Bronchial epithelial cell (primary cell): ENCODE measurements around the gene CCDC9B. TPM values are rescaled to one million over a fixed set of nuclear protein-coding genes. Genes with fewer than 3 reads are reported as not detected.

Experiments used
- DNase-seq: peaks from one replicate; pipeline ENCODE4 v3.0.0-alpha.2; 2010; ENCODE audit warnings: low read depth
- FAIRE-seq: peaks from 2 replicates; lab custom pipeline; 2011; peaks lifted over from hg19 to GRCh38; lab: Jason Lieb, UNC
- H3K27me3 ChIP-seq: 2 replicates; pipeline ENCODE4 v1.5.1; 2011; ENCODE audit warnings: low read length; ENCODE audit not compliant: control insufficient read depth, insufficient read depth
- H3K36me3 ChIP-seq: 2 replicates; pipeline ENCODE4 v1.5.1; 2011; ENCODE audit warnings: low read length; ENCODE audit not compliant: control insufficient read depth, insufficient read depth
- H3K4me3 ChIP-seq: 2 replicates; pipeline ENCODE4 v1.5.1; 2011; ENCODE audit warnings: mild to moderate bottlenecking, low read depth, low read length, control low read depth
- total RNA-seq: library from RNA; depleted of rRNA; stranded (reverse); fragments of >200 nt; gene quantifications from 2 replicates; pipeline ENCODE4 v1.2.1, GENCODE V29; 2014
- TF ChIP-seq, protein P1 (sequence below): IDR thresholded peaks from 2 replicates; pipeline ENCODE4 v1.5.1; 2011; ENCODE audit warnings: mild to moderate bottlenecking, moderate library complexity, low read length, control low read depth, inconsistent platforms; ENCODE audit not compliant: insufficient read depth, severe bottlenecking

CCDC9B gene
- total RNA-seq, 1 donor from 2014 or later, result 12.1 TPM

DNA sequence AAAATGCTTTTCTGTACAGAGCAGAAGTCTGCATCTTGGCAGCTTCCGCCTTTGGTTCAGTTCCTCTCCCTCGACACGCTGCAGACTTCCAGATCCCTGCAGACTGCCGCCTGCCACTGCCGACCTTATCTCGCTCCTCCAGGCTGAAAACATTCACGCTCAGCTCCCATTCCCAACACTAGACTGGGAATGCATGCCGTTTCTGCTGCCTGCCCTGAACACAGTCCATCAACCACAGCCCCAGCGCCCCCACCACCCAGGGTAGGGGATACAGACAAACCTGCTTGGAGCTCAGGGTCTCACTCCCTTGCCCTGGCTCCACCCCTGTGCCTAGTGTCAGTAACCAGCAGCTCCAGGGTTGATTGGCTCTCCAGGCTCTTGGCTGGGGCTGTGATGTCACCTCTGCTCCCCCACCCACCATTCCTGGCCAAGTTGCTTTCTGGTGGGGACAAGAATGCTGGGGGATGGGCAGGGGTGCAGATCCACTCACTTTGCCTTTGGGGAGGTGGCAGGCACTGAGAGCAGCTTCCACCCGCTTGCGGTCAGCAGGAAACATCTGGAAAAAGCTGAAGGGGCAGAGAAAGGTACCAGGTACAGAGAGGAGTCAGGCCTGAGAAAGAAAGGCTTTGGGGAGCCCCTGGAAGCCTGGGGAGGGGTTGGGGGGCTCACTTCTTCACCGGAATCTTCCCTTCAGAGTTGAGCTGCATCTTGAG, 39.1 kb downstream of the CCDC9B start:
- no peak for FAIRE-seq
- Histone ChIP-seq H3K36me3 (no peaks in the 10 kb centered on the region), H3K4me3 (no peak overlapping the region), H3K27me3 (peaks cover 2% of the 10 kb centered on the region)
- TF ChIP-seq, protein P1, sequence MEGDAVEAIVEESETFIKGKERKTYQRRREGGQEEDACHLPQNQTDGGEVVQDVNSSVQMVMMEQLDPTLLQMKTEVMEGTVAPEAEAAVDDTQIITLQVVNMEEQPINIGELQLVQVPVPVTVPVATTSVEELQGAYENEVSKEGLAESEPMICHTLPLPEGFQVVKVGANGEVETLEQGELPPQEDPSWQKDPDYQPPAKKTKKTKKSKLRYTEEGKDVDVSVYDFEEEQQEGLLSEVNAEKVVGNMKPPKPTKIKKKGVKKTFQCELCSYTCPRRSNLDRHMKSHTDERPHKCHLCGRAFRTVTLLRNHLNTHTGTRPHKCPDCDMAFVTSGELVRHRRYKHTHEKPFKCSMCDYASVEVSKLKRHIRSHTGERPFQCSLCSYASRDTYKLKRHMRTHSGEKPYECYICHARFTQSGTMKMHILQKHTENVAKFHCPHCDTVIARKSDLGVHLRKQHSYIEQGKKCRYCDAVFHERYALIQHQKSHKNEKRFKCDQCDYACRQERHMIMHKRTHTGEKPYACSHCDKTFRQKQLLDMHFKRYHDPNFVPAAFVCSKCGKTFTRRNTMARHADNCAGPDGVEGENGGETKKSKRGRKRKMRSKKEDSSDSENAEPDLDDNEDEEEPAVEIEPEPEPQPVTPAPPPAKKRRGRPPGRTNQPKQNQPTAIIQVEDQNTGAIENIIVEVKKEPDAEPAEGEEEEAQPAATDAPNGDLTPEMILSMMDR, result no peak
- DNase-seq, result no peak

DNA sequence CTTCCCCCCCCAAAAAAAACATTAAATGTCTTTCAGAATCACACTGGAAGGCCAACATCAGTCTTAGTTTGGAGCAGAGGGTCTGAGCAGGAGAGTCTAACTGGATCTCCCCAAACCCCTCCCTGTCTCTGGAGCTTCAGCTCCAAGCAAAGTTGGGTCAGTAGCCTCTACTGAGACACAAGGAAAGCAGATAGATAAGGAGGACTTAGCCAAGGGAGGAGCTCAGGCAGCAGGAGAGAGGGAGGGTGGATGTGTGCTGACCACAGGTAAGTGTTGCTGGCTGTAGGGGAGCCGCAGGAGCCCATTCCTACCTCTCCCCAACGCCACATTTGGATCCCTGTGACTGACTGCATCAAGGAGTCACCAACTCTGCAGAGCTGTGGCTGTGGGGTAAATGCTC, 40.0 kb downstream of the CCDC9B start:
- FAIRE-seq, result no peak
- Histone ChIP-seq H3K27me3 (peaks cover 4% of the 10 kb centered on the region), H3K4me3 (no peak overlapping the region), H3K36me3 (no peaks in the 10 kb centered on the region)
- TF ChIP-seq, protein P1, result no peak
- no peak for DNase-seq

DNA sequence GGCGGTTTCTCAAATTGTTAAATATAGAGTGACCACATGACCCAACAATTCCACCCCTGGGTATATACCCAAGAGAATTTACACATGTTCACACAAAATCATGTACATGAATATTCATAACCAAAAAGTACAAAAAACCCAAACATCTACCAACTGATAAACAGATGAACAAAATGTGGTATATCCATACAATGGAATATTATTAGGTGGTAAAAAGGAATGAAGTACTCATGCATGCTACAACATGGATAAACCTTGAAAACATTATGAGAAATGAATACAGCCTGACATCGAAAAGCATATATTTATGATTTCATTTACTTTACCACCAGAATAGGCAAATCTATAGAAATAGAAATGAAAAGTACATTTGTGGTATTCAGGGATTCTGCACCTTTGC, 40.4 kb downstream of the CCDC9B start:
- H3K36me3 ChIP-seq, result no peaks in the 10 kb centered on the region
- DNase-seq (no peak), FAIRE-seq (no peak)
- no peak overlapping the region for H3K4me3 ChIP-seq
- TF ChIP-seq, protein P1, result no peak
- peaks cover 5% of the 10 kb centered on the region for H3K27me3 ChIP-seq

DNA sequence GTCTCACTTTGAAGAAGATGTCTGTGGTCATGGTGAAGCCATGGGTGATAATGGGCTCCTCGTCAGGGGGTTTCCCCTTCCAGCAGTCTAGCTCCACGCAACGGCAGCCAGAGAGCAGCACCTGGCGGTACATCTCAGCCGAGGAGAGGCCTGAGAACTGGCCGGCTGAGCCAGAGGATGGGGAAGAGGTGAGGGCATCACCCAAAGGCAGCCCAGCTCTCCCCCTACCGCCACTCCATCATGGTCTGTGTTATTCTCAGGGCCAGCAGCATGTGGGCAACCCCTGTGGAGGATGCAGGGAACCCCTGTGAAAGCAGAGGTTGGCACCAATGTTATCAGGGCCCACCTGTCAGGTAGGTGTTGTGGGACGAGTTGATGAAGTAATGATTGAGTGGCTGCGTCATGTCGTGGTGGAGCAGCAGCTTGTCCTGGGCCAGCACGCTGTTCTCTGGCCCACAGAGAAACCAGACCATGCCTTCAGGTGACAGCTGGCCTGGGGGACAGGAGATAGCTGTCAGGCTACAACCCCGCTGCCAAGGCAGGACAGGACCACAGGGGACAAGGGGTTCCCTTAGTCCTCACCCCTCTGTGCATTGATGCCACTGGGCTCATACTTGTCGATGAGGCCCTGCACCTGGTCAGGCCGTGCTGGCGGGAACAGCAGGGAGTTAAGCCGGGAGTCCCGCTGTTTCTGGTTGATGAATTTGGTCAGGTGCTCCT, 42.4 kb downstream of the CCDC9B start:
- Histone ChIP-seq H3K4me3 (no peak overlapping the region), H3K27me3 (peaks cover 3% of the 10 kb centered on the region), H3K36me3 (no peaks in the 10 kb centered on the region)
- DNase-seq, result no peak
- TF ChIP-seq, protein P1, result no peak
- FAIRE-seq, result no peak

DNA sequence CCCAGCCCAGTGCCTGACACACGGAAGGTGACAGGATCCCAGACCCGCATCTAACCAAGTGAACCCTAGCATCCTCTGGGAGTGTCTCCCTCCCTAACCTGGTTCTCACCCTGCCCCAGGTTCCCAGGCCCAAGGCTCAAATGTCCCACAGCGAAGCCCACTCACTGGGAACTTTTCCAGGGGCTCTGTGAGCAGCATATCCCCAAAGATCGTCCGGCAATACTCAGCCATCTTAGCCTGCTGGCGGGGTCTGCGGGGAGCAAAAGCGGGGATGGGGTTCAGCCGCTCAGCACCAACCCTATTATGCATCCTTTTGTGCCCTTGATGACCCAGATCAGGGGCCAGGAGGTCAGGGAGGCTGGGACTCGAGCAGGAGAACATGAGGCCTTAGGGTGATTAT, 43.4 kb downstream of the CCDC9B start:
- TF ChIP-seq, protein P1, result no peak
- Histone ChIP-seq H3K27me3 (peaks cover 3% of the 10 kb centered on the region), H3K36me3 (no peaks in the 10 kb centered on the region), H3K4me3 (no peak overlapping the region)
- FAIRE-seq, result no peak
- DNase-seq, result no peak
